COR-L47 (cell line): ENCODE results near the gene ZNF511.
"Not testable (repeated sequence)": the region's sequence is repeated elsewhere in the genome, so short reads cannot be mapped to it uniquely, and the experiment has no call there.

ENCODE experiments used
- DNase-seq: peaks from one replicate; lab custom pipeline; 2025; lab: John Stamatoyannopoulos, UW

ZNF511 gene, protein sequence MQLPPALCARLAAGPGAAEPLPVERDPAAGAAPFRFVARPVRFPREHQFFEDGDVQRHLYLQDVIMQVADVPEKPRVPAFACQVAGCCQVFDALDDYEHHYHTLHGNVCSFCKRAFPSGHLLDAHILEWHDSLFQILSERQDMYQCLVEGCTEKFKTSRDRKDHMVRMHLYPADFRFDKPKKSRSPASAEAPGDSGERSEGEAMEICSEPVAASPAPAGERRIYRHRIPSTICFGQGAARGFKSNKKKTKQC

DNA sequence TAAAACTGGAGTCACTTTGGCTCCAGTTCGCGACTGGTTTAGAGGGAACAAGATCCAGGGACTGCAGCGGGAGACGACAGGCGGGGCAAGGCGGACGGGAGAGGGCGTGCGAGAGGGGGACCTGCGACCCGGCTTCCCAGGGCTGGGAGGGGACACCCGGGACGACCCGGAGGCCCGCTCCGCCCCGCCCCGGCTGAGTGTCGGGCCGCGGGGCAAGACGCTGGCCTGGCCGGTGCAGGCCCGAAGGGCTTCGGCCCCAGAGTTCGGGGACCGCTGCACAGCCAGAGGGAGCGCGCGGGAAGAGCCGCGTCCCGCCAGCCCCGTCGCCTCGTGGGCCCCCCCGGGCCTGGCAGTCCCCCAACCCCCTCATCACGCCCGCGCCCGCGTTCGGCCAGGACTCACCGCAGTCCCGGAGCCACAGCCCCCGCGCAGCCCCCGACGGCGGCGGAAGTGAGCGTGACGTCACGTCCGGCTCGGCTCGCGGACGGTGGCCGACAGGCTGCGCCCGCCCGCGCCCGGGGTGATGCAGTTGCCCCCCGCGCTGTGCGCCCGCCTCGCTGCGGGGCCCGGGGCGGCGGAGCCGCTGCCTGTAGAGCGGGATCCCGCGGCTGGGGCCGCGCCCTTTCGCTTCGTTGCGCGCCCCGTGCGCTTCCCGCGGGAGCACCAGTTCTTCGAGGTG lies at the start of gene ZNF511, which contains the start of gene TUBGCP2:
TSS of gene ZNF511 (plus strand) at position 494 of the 679 bp plus-strand sequence. CDS start at position 524, 30 bp downstream.
TSS of gene TUBGCP2 (minus strand) at position 452 of the 679 bp plus-strand sequence. CDS start 5,931 bp downstream, outside the sequence.
- peak; percentile 50 for DNase-seq

DNA sequence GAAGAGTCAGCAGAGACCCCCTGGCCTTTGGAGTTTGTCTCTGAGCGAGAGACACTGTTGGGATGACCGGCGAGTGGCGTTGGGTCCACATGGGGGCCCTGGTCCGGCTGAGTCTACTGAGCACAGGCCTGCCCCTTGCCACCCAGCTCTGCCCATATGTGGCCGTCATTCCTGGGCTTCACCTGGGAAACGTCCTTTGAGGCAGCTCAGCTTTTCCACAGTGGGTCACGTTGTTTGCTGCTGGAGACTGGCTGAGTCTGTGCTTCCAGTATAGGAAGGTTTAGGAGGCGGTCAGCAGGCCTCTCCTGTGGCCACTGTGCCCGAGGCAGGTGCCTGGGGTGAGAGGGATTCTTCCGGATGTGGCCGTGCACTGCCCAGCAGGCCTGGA lies 49.1 kb upstream of the ZNF511 start:
- no peak for DNase-seq

DNA sequence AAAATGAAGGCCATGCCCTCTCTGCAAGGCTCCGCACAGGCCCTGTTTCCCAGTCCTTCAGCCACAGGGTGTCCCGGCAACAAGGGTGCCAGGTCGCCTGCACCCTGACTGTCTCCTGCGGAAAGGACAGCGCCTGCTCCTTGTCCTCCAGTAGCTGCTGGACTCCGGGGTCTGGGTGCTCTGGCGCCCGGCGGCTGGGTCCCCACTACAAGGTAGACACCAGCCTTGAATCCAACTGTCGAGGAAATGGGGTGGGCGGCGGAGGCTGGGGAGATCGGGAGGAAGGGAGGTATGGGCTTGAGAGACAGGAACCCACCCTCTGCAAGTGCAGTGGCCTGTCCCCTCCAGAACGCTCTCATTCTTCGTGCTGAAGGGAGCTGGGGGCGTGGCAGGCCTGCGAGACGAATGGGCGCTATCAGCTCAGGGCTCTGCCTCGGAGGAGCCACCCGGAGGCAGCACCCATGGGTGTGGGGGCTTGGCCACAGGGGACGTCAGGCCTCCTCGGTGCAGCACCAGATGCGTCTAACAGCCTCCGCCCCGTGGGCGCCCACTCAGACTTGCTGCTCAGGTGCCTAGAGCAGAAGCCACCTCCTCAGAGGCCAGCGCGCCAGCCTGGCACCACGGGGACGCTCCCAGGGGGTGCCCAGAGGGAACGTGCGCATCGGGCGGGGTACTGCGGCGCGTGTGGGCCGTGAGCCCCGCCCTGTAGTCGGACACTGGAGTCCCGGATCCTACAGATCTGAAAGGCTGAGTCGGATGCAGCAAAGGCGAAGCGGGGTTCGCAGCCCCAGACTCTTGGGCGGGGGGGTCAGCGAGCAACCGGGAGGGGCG lies 47.6 kb upstream of the ZNF511 start:
- peak; percentile 46 for DNase-seq

DNA sequence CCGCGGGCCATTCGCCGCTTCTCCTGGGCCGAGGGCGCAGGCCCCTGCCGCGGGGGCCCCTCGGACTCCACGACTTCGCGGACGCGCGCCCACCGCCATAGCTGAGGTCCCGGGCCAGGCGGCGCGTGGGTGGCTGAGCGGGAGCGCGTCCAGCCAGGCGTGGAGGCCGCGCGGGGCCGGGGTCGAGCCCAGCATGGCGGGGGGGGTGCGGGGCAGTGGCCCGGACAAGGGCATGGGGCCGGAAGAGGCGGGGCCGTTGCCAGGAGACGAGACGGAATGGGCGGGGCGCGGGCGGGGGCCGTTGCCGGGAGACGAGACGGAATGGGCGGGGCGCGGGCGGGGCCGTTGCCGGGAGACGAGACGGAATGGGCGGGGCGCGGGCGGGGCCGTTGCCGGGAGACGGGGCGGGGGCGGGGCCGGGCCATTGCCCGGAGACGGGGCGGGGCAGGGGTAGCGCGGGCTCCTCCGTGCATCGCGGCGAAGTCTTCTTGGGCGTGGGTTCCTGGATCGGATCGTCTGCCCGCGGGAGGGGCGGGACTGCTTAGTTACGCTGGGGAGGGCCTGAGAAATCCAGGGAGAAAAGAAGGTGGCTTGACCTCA lies 46.9 kb upstream of the ZNF511 start:
- DNase-seq, result peak; percentile 48

DNA sequence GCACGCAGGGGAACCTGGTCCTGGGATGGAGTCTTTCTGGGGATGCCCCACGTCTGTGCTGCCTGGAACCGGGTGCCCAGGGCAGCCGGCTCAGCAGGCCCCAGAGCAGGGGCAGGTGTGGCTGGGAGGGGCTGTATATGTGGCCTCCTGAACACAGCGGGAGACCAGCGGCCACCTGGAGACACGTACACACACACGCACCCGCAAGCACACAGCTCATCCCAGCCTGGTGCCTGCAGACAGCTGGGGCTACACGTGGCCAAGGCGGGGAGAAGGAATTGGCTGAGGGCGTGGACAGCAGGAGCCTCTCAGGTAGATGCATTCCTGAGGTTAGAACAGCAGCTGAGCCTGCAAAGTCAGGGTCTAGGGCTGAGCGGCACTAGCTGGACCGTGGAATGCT lies 46.0 kb upstream of the ZNF511 start:
- DNase-seq, result peak; percentile 78

DNA sequence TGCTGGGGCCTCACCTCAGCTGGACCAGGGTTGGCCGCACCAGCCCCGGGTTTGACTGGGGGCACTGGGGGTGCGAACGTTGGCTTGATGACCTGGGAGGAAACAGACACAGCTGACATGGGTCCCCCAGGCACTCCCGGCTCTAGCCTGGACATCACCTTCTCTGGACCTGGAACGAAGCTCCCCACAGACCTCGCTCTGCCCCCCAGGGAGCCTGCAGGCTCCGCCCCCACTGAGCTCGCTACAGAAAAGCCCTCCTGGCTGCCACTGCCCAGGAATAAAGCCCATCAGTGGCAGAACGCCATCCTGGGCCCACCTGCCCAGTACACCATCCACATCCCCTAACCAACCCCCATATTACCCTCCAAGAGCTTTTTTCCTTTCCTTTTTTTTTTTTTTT lies 45.0 kb upstream of the ZNF511 start:
- DNase-seq, result no peak

DNA sequence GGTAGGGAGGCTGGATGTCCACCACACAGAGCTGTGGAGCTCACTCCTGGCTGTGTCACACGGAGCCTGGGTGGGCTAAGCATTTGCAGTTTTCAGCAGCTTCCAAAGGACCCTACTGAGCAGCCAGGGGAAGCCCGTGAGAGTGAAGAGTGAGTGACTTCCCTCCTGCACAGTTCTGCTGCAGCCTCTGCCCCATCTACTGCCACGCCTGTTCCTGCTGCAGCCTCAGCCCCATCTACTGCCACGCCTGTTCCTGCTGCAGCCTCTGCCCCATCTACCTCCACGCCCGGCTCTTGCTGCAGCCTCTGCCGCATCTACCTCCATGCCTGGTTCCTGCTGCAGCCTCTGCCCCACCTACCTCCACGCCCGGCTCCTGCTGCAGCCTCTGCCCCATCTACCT lies 44.3 kb upstream of the ZNF511 start:
- no peak for DNase-seq

DNA sequence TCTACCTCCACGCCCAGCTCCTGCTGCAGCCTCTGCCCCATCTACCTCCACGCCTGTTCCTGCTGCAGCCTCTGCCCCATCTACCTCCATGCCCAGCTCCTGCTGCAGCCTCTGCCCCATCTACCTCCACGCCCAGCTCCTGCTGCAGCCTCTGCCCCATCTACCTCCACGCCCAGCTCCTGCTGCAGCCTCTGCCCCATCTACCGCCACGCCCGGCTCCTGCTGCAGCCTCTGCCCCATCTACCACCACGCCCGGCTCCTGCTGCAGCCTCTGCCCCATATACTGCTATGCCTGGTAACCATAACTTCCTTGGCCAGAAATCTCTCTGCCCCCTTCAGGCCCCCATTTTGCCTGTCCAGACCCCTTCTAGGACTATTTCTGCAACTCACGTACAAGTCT lies 43.7 kb upstream of the ZNF511 start:
- not testable (repeated sequence) for DNase-seq

DNA sequence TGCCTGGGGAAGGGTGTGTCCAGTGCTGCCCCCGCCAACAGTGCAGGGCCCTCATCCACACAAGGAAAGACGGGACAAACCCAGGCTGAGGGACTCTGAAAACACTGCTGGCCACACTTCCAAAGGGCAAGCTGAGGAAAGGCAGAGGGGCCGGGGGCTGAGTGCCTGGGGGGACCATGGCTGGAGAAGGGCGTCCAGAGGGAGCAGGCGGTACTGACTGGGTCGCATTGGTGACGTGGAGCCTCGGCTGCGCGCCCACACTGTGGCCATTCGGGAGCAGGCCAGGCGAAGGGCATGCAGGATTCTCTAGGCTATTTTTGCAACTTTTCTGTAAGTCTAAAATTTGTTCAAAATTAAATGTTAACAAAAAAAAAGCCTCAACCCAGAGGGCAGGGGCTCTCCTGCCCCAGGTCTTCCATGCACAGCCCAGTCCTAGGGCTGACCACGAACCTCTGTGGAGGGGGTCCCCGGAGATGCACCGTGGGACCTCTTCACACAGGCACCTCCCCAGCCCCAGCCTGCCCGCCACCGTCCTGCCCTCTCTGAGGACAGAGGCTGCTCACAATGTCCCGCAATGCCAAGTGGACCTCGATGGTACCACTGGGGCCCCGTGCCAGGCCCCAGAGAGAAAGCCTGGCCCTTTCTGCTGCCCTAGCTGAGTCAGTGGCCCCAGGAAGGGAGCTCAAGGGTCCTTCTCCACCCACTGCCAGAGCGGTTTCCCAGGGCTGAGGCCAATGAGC lies 42.5 kb upstream of the ZNF511 start:
- no peak for DNase-seq

DNA sequence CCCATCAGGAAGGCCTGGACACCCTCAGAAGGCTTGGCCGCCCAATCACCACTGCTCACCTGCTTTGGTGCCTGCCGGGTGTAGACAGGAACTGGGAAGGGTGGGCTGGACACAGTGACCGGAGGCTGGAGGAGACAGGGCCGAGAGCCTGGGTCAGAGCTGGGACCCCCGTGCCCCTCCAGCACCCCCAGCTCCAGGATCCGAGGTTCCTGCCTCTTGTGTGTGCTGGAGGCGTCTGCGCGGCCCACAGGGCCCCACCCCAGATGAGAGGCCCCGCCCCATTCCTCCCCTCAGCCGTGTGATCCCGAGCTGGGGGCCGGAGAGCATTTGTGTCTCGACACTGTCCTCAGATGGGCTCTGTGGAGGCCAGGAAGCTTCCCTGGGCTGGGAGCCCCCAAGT lies 41.4 kb upstream of the ZNF511 start:
- no peak for DNase-seq

DNA sequence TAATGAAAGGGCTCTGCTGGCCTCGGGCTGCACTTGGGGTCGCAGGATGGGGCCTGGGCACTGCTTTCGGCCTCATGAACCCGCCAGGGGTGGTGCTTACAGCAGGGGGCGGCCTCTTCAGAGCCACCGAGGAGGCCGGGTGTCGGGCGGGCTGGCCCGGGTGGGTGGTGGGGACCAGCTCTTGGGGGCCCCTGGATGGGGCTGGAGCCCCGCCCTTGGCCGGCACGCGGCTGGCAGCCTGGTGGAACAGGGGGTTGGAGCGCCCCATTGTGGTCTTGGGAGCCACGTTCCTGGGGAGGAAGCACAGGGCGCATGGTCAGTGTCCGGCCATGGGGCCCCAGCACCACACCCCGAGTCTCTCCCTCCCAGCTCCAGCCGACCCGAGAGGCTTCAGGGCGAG lies 40.9 kb upstream of the ZNF511 start:
- DNase-seq, result no peak

DNA sequence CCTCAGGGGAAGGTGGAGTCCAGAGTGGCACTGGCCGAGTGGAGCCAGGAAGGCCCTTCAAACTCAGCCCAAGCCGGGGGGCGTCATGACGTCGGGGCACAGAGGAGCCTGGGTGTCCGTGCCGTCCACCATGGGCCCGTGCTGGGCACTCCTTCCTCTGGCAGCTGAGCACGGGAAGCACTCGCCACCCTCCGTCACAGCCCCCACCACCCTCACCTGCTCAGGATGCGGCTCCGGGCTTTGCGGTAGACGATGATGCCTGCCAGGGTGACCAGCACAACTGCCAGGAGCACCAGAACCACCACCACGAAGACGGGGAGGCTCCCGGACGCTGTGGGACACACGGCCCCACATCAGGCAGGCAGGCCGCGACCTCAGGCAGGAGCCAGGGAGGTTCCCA lies 40.2 kb upstream of the ZNF511 start:
- no peak for DNase-seq

DNA sequence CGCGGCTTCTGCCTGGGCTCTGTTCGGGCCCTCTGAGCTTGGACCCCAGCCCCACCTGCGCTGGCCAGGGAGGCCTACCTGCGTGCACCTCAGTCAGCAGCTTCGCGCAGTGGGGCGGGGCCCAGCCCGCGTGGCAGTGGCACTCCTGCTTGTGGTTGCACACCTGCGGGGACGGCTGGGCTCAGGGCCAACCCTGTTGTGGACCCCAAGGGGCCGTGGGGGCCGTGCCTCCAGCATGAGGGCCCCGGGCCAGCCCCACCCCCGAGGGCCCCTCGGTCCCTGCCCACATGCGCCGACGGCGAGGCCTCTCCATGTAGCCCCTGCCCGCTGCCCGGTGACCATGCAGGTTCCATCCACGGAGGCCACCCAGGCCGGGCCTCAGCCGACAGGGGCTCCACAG lies 39.3 kb upstream of the ZNF511 start:
- DNase-seq, result no peak

DNA sequence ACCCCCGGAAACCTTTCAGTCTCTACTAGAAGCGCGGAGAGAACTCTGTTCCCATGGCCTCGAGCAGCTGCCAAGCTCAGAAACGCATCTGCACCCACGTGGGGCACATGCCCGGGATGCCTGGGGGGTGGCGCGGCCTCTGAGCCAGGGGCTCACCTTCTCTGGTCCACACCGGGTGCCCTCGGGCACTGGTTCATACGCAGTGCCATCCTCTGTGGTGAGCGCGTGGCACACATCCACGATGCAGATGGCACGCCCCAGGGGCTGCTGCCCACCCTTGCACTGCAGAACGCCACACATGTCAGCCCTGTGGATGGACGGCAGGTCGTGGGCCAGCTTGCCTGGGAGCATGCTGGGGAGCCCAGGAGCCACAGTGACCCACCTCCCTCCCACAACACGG lies 38.5 kb upstream of the ZNF511 start:
- DNase-seq, result no peak

DNA sequence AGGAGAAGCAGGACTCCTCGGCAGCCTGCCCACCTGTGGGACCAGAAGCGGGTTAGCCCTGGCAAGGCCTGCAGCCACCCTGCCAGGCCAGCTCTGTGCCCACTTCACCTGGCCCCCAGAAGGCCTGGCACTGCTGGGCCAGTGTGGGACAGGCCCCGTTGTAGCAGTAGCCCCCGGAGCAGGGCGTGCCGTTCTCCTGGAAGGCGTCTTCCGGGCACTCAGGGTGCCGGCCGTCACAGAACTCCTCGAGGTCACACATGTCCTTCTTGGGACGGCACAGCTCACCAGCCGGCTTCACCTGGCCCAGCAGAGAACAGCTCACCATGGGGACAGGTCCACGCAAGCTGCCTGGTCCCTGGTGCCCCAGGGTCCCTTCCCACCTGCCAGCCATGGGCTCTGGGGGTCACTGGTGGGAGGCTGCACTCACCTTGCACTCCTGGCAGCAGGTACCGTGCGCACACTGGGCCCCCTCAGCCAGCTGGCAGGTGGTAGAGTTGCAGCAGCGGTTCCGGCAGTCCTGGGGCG lies 37.9 kb upstream of the ZNF511 start:
- DNase-seq, result no peak

DNA sequence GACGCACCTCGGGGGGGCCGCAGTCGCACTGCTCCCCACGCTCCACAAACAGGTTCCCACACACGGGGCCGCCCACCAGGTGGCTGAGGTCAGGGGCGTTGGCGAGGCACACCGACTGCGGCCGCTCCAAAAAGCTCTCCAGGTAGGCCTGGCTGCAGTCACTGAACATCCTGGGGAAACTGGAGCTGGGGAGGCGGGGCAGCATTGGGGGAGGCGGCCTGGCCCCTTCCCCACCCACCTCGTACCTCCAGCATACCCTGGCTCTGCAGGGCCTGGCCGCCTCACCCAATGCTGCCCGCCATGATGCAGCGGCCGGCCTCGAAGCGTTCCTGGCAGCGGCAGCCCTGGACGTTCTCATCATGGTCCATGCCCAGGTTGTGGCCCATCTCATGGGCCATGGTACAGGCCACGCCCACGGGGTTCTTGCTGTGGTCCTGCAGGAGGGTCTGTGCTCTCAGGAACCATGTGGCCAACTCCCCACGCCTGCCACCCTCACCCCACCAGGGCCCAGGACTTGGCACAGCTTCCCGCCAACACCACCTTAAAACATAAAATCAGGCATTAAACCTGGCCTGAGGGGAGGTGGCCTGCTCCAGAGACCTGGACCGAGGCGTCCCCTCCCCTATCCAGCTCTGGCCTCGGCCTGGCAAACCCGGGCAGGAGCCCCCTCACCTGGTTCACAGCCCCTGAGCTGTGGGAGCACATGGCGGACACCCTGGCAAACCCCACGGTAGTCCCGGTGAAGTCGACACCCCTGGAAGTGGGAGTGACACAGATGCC lies 37.0 kb upstream of the ZNF511 start:
- no peak for DNase-seq

DNA sequence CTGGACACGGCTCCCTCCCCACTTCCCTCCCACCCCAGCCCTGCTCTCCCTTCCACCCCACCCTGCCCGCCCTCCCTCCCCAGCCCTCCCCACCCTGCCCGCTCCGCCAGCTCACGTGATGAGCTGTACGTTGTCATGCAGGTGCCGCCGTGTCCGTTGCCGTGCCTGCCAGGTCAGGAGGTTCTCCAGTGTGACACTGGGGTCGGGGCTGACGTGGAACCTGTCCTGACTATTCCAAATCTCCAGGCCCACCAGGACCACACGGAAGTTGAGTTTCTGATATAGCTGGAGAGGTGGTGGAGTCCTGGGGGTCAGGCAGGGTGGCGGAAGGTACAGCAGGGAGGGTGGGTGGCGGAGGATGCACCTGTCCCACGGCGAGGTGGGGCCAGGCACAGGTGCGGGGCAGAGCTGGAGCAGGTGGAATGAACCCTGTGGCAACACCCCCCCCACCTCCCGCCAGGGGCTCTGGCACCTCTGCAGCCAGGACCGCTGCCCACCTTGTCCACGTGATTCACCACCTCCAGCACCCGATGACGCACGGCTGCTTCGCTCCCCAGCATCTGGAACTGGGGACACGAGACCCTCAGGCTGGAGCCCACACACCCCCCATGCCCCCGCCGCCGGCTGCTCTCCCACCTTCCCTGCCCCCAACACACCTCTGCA lies 36.3 kb upstream of the ZNF511 start:
- no peak for DNase-seq

DNA sequence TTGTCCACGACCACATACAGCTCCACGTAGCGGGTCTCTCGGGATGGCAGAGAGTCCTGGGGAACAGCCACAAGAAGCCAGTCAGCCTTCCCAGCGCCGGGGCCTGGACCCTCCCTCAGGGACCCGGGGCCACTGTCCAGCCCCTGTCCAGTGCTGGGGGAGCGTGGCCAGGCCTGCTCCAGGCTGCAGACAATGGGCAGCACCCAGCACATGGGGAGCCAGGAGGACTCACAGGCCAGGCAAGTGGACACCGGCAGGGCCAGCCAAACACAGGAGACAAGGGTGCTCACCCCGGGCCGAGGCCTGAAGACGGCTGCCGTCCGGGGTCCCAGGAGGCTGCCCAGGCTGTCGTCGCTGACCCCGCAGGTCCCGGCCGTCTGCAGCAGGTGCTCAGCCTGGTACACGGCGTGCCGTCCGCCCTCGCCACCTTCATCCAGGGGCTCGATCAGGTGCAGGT lies 35.7 kb upstream of the ZNF511 start:
- no peak for DNase-seq

DNA sequence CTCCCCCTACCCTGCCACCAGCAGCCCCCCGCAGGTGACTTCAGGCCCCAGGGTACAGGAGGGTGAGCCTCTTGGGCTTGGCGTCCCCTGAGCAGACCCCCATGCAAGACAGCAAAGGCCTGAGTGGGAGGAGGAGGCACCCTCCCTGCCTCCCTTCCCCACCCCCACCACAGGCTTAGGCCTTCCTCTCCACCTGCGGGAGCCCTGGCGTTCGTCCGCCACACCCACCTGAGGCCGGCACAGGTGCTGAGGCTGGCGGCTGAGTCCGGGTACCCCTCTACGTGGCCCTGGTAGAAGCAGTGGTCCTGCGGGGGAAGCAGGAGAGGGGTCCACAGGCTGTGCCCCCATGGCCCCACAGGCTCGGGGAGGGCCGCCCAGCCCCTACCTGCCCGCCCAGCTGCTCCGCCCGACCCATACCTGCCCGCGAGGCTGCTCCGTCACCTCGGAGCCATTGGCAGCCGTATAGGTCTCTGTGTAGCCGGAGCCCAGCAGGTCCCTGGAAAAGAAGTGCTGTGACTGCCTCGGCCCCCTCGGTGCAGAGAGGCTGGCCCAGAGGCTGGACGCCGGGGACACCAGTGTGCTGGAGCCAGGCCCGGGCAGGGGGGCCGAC lies 35.1 kb upstream of the ZNF511 start:
- DNase-seq, result no peak
